Dermis blood vessel endothelial cell (primary cell): ENCODE data around the gene PLEKHA3. TPM values are rescaled to one million over a fixed set of nuclear protein-coding genes. Genes with fewer than 3 reads are reported as not detected.
"Not testable (repeated sequence)": the region's sequence is repeated elsewhere in the genome, so short reads cannot be mapped to it uniquely, and the experiment has no call there.

Experiments
- DNase-seq: peaks from one replicate; pipeline ENCODE4 v3.0.0; 2010
- total RNA-seq: library from RNA; depleted of rRNA; stranded (reverse); fragments of >200 nt; gene quantifications from 2 replicates; pipeline ENCODE4 v1.2.3, GENCODE V29; 2014

Gene PLEKHA3
- total RNA-seq, 1 donor from 2014 or later = 8.3 TPM

- DNase-seq = no peak
These were observed 1.0 kb upstream of the PLEKHA3 start for GRCh38 chr2:178479275-178479616.

- DNase-seq = no peak
These were observed 465 bp upstream of the PLEKHA3 start for GRCh38 chr2:178479758-178480226.

- no peak for DNase-seq
These were observed 2.2 kb downstream of the PLEKHA3 start for GRCh38 chr2:178482437-178482836.

GRCh38 chr2:178484245-178485041 lies 4.2 kb downstream of the PLEKHA3 start:
- DNase-seq = peak; percentile 62

- no peak for DNase-seq
These were observed 5.1 kb downstream of the PLEKHA3 start for GRCh38 chr2:178485356-178485755.

- no peak for DNase-seq
These were observed 11.4 kb downstream of the PLEKHA3 start for GRCh38 chr2:178491612-178492011.

GRCh38 chr2:178496049-178496448 lies 15.8 kb downstream of the PLEKHA3 start:
- DNase-seq = no peak

GRCh38 chr2:178498137-178498536 lies 17.9 kb downstream of the PLEKHA3 start:
- DNase-seq = no peak

- no peak for DNase-seq
These were observed 19.4 kb downstream of the PLEKHA3 start for GRCh38 chr2:178499640-178500039.

- DNase-seq = no peak
These were observed 22.5 kb downstream of the PLEKHA3 start for GRCh38 chr2:178502751-178503150.

- no peak for DNase-seq
These were observed 25.8 kb downstream of the PLEKHA3 start for GRCh38 chr2:178506101-178506500.

GRCh38 chr2:178506524-178506923 lies 26.3 kb downstream of the PLEKHA3 start:
- DNase-seq = no peak

- DNase-seq = no peak
These were observed 26.7 kb downstream of the PLEKHA3 start for GRCh38 chr2:178506949-178507348.

- no peak for DNase-seq
These were observed 28.4 kb downstream of the PLEKHA3 start for GRCh38 chr2:178508646-178509045.

- no peak for DNase-seq
These were observed 30.1 kb downstream of the PLEKHA3 start for GRCh38 chr2:178510384-178510783.

- DNase-seq = no peak
These were observed 32.2 kb downstream of the PLEKHA3 start for GRCh38 chr2:178512484-178512883.

- no peak for DNase-seq
These were observed 33.6 kb downstream of the PLEKHA3 start for GRCh38 chr2:178513876-178514275.

GRCh38 chr2:178514664-178515063 lies 34.4 kb downstream of the PLEKHA3 start:
- DNase-seq = no peak

- no peak for DNase-seq
These were observed 37.2 kb downstream of the PLEKHA3 start for GRCh38 chr2:178517496-178517895.

GRCh38 chr2:178521304-178522150 lies 41.3 kb downstream of the PLEKHA3 start:
- no peak for DNase-seq

- peak; percentile 88 for DNase-seq
These were observed 42.8 kb downstream of the PLEKHA3 start for GRCh38 chr2:178522950-178523595.

GRCh38 chr2:178523596-178524134 lies 43.4 kb downstream of the PLEKHA3 start:
- DNase-seq = peak; percentile 10

- not testable (repeated sequence) for DNase-seq
These were observed 44.8 kb downstream of the PLEKHA3 start for GRCh38 chr2:178525010-178525409.
